WTC11 (cell line): ENCODE results near the gene NETO2. TPM values are rescaled to one million over a fixed set of nuclear protein-coding genes. Genes with fewer than 3 reads are reported as not detected.

Source experiments
- ATAC-seq: fragments of 200-7000 bp; cut with Tn5 transposase; 2 replicates; pipeline ENCODE4 v1.10.0; 2021; ENCODE audit warnings: mild to moderate bottlenecking, moderate library complexity
- CTCF ChIA-PET: fragments of 300-600 bp; sonication (Branson Sonifier 250); formaldehyde crosslinking; loops from one replicate; lab custom pipeline; 2021; ENCODE audit warnings: antibody characterized with exemption; lab: Charles Lee
- POLR2A ChIA-PET: fragments of 350-600 bp; sonication (Branson Sonifier 250); formaldehyde crosslinking; loops from one replicate; lab custom pipeline; 2021; ENCODE audit warnings: antibody characterized with exemption; lab: Charles Lee
- DNase-seq: peaks from one replicate; pipeline ENCODE4 v3.0.0; 2021; ENCODE audit warnings: low spot score
- H3K27ac Mint-ChIP-seq: 2 replicates; pipeline ENCODE4 v1.8.0; 2021; ENCODE audit warnings: mixed read lengths
- H3K27me3 Mint-ChIP-seq: 2 replicates; pipeline ENCODE4 v1.8.0; 2021; ENCODE audit warnings: low read depth, mild to moderate bottlenecking, moderate library complexity, mixed read lengths
- H3K36me3 Mint-ChIP-seq: 2 replicates; pipeline ENCODE4 v1.8.0; 2021; ENCODE audit warnings: mixed read lengths
- H3K4me1 Mint-ChIP-seq: 2 replicates; pipeline ENCODE4 v1.8.0; 2022; ENCODE audit warnings: mixed read lengths
- H3K4me3 Mint-ChIP-seq: 2 replicates; pipeline ENCODE4 v1.8.0; 2021; ENCODE audit warnings: mild to moderate bottlenecking, moderate library complexity, mixed read lengths
- H3K9me3 Mint-ChIP-seq: 2 replicates; pipeline ENCODE4 v1.8.0; 2021; ENCODE audit warnings: mixed read lengths
- FOXJ3 ChIP-seq: sonication (generic); formaldehyde crosslinking; IDR thresholded peaks from 2 replicates; pipeline ENCODE4 v1.9.0; 2021; ENCODE audit warnings: missing genetic modification reagents, mild to moderate bottlenecking, borderline replicate concordance
- FOXP1 ChIP-seq: sonication (generic); formaldehyde crosslinking; IDR thresholded peaks from 2 replicates; pipeline ENCODE4 v1.8.0; 2022; ENCODE audit warnings: missing genetic modification reagents, mild to moderate bottlenecking, moderate library complexity, borderline replicate concordance
- GTF2I ChIP-seq: fragments of 250-450 bp; sonication (Bioruptor Pico); conservative IDR thresholded peaks from 2 replicates; pipeline ENCODE4 v1.4.0; 2021; ENCODE audit warnings: mild to moderate bottlenecking
- SP1 ChIP-seq: sonication (generic); formaldehyde crosslinking; conservative IDR thresholded peaks from 2 replicates; pipeline ENCODE4 v1.8.1; 2022; ENCODE audit warnings: missing genetic modification reagents
- TEAD4 ChIP-seq: sonication (generic); formaldehyde crosslinking; IDR thresholded peaks from 2 replicates; pipeline ENCODE4 v1.8.0; 2022; ENCODE audit warnings: mild to moderate bottlenecking, missing genetic modification reagents
- TP53 ChIP-seq: sonication (generic); formaldehyde crosslinking; IDR thresholded peaks from 2 replicates; pipeline ENCODE4 v1.8.1; 2023; ENCODE audit warnings: mild to moderate bottlenecking, missing genetic modification reagents
- ZNF121 ChIP-seq: sonication (generic); formaldehyde crosslinking; IDR thresholded peaks from 2 replicates; pipeline ENCODE4 v1.8.0; 2023; ENCODE audit warnings: missing genetic modification reagents
- ZNF317 ChIP-seq: sonication (generic); formaldehyde crosslinking; IDR thresholded peaks from 2 replicates; pipeline ENCODE4 v1.8.1; 2023; ENCODE audit warnings: low read depth, mild to moderate bottlenecking, moderate library complexity, missing genetic modification reagents, borderline replicate concordance
- total RNA-seq: library from RNA; stranded (reverse); gene quantifications from 3 replicates; pipeline ENCODE4 v1.2.3, GENCODE V29; 2021
- TF ChIP-seq, protein P1 (sequence below): sonication (generic); formaldehyde crosslinking; IDR thresholded peaks from 2 replicates; pipeline ENCODE4 v1.8.1; 2022; ENCODE audit warnings: low read depth, mild to moderate bottlenecking, moderate library complexity, missing genetic modification reagents, borderline replicate concordance
- TF ChIP-seq, protein P2 (sequence below): sonication (generic); formaldehyde crosslinking; IDR thresholded peaks from 2 replicates; pipeline ENCODE4 v1.8.0; 2023; ENCODE audit warnings: mild to moderate bottlenecking, missing genetic modification reagents
- TF ChIP-seq, protein P3 (sequence below): sonication (generic); formaldehyde crosslinking; IDR thresholded peaks from 2 replicates; pipeline ENCODE4 v1.8.0; 2022; ENCODE audit warnings: mild to moderate bottlenecking, missing genetic modification reagents
- TF ChIP-seq, protein P4 (sequence below): sonication (generic); formaldehyde crosslinking; IDR thresholded peaks from 2 replicates; pipeline ENCODE4 v1.8.0; 2022; ENCODE audit warnings: mild to moderate bottlenecking, missing genetic modification reagents
- TF ChIP-seq, protein P5 (sequence below): sonication (generic); formaldehyde crosslinking; IDR thresholded peaks from 2 replicates; pipeline ENCODE4 v1.8.1; 2023; ENCODE audit warnings: mild to moderate bottlenecking, missing genetic modification reagents, moderate library complexity
- TF ChIP-seq, protein P6 (sequence below): fragments of 250-450 bp; sonication (Bioruptor Pico); conservative IDR thresholded peaks from 2 replicates; pipeline ENCODE4 v1.9.0; 2021; ENCODE audit warnings: mild to moderate bottlenecking

Gene NETO2
- total RNA-seq, 1 experiment from 2014 or later: 21.8 TPM

DNA sequence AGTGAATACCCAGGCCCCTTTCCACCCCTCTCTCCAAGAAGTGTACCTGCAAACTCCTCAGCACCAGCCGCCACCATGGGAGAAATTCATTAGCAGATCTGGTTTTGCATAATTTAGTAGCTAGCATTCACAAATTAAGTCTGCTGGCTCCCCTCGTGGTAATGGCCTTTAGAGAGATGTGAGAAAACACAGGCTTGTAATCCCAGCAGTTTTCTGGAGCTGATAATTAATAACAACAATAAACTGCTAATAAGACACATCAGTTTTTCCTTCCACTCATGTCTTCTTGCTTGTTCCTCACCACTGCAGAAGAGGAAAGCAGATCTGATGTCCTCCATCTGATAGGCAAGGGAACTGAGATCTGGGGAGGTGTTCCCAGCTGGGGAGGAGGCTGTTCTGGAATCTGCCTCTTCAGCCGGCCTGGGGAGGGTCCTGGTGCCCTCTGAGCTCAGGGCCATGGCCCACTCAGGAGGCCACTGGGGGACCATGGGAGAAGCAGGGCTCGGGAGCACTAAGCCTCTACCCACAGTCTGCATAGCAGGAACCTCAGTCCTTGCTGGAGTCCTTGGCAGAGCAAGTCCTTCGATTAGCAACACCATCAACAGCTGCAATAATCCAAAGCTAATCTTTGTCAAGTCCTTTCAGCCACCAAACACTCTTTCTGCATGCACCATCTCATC, 96.1 kb downstream of the NETO2 start:
- Mint-ChIP-seq H3K9me3 (no peaks in the 10 kb centered on the region), H3K4me3 (no peak overlapping the region), H3K27me3 (no peaks in the 10 kb centered on the region), H3K36me3 (no peaks in the 10 kb centered on the region), H3K27ac (no peak overlapping the region; the same call in 1 of the 2 replicates), H3K4me1 (peaks cover 3% of the 10 kb centered on the region)
- CTCF ChIA-PET: interaction anchor here (0.5 to 4.1 kb wide), 8 partner anchors 10 to 1118 kb away, joined by 3 to 35 read pairs (median 4); no protein-coding TSS in a partner anchor
- TF ChIP-seq ZNF317 (CRISPR knock-in tag) (no peak), ZNF121 (CRISPR knock-in tag) (no peak), FOXP1 (no peak), SP1 (no peak), GTF2I (no peak), TP53 (CRISPR knock-in tag) (no peak), TEAD4 (no peak), FOXJ3 (no peak)
- TF ChIP-seq, protein P1, sequence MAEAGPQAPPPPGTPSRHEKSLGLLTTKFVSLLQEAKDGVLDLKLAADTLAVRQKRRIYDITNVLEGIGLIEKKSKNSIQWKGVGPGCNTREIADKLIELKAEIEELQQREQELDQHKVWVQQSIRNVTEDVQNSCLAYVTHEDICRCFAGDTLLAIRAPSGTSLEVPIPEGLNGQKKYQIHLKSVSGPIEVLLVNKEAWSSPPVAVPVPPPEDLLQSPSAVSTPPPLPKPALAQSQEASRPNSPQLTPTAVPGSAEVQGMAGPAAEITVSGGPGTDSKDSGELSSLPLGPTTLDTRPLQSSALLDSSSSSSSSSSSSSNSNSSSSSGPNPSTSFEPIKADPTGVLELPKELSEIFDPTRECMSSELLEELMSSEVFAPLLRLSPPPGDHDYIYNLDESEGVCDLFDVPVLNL (CRISPR knock-in tag): no peak
- TF ChIP-seq, protein P2, sequence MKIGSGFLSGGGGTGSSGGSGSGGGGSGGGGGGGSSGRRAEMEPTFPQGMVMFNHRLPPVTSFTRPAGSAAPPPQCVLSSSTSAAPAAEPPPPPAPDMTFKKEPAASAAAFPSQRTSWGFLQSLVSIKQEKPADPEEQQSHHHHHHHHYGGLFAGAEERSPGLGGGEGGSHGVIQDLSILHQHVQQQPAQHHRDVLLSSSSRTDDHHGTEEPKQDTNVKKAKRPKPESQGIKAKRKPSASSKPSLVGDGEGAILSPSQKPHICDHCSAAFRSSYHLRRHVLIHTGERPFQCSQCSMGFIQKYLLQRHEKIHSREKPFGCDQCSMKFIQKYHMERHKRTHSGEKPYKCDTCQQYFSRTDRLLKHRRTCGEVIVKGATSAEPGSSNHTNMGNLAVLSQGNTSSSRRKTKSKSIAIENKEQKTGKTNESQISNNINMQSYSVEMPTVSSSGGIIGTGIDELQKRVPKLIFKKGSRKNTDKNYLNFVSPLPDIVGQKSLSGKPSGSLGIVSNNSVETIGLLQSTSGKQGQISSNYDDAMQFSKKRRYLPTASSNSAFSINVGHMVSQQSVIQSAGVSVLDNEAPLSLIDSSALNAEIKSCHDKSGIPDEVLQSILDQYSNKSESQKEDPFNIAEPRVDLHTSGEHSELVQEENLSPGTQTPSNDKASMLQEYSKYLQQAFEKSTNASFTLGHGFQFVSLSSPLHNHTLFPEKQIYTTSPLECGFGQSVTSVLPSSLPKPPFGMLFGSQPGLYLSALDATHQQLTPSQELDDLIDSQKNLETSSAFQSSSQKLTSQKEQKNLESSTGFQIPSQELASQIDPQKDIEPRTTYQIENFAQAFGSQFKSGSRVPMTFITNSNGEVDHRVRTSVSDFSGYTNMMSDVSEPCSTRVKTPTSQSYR (CRISPR knock-in tag): no peak
- TF ChIP-seq, protein P3, sequence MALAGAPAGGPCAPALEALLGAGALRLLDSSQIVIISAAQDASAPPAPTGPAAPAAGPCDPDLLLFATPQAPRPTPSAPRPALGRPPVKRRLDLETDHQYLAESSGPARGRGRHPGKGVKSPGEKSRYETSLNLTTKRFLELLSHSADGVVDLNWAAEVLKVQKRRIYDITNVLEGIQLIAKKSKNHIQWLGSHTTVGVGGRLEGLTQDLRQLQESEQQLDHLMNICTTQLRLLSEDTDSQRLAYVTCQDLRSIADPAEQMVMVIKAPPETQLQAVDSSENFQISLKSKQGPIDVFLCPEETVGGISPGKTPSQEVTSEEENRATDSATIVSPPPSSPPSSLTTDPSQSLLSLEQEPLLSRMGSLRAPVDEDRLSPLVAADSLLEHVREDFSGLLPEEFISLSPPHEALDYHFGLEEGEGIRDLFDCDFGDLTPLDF (CRISPR knock-in tag): no peak
- TF ChIP-seq, protein P4, sequence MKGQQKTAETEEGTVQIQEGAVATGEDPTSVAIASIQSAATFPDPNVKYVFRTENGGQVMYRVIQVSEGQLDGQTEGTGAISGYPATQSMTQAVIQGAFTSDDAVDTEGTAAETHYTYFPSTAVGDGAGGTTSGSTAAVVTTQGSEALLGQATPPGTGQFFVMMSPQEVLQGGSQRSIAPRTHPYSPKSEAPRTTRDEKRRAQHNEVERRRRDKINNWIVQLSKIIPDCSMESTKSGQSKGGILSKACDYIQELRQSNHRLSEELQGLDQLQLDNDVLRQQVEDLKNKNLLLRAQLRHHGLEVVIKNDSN (CRISPR knock-in tag): no peak
- TF ChIP-seq, protein P5, sequence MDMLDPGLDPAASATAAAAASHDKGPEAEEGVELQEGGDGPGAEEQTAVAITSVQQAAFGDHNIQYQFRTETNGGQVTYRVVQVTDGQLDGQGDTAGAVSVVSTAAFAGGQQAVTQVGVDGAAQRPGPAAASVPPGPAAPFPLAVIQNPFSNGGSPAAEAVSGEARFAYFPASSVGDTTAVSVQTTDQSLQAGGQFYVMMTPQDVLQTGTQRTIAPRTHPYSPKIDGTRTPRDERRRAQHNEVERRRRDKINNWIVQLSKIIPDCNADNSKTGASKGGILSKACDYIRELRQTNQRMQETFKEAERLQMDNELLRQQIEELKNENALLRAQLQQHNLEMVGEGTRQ (CRISPR knock-in tag): no peak
- TF ChIP-seq, protein P6, sequence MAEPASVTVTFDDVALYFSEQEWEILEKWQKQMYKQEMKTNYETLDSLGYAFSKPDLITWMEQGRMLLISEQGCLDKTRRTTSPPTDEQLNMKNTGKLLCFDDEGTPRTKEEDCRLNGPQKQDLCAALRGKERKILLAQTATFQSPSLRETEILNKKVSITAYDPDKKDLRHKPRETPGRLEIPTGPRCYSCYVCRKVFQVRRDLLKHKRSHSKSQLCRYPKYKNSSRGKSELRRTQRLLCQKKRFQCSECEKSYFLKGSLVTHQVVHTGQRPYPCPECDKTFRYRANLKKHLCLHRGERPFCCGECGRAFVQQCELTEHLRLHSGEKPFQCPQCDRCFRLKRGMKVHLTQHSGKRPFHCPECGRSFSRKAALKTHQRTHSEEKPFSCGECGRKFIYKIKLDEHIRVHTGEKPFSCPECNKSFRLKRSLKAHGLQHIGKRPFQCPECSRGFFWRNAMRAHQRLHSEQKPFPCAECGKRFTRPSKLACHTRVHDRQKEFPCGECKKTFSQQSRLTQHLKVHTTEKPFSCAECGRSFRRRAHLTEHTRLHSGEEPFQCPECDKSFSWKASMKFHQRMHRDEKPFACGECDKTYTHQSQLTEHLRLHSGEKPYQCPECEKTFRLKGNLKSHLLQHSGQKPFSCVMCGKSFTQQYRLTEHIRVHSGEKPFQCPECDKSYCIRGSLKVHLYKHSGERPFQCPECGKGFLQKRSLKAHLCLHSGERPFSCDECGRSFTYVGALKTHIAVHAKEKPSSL (CRISPR knock-in tag): no peak
- POLR2A ChIA-PET: interaction anchor here (1.1 kb wide), 2 partner anchors 13 to 73 kb away, joined by 3 read pairs; no protein-coding TSS in a partner anchor
- no peak for ATAC-seq
- no peak for DNase-seq
